ENCODE results near the gene STK24.

Gene STK24

DNA sequence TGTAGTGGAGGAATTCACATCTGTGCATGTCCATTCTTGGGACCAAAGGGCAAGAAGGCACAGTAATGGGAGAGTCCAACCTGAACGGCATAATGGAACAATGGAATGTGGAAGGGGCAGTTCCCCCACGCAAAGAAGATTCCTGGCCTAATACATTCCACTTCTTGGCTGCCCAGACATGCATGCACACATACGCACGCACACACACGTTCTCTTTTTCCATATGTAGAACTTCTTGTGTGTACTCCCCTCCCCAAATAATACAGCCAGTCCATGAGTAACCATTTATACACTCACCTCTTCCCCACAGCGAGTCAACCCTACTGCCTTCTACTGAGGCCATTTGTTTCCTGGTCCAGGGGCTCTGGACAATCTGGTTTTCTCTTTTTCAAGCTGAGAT is 6.0 kb upstream of the STK24 start:
- Histone ChIP-seq H3K4me3 (ENCODE audit: extremely low read depth, insufficient read depth, low read length, poor library complexity, severe bottlenecking) (no peak overlapping the region), H3K27ac (ENCODE audit: low read depth, low read length, severe bottlenecking) (no peak overlapping the region), H3K4me1 (ENCODE audit: control insufficient read depth, insufficient read depth, low read length, poor library complexity, severe bottlenecking) (peaks cover 4% of the 10 kb centered on the region), H3K9me3 (ENCODE audit: control insufficient read depth, low read length) (no peaks in the 10 kb centered on the region), H3K36me3 (ENCODE audit: control insufficient read depth, insufficient read depth, low read length) (no peaks in the 10 kb centered on the region)
- 96 to 97% methylated on average over 4 to 6 of the region's 6 CpGs for WGBS, 2 experiments (ENCODE audit: insufficient coverage in 2 of 2)

DNA sequence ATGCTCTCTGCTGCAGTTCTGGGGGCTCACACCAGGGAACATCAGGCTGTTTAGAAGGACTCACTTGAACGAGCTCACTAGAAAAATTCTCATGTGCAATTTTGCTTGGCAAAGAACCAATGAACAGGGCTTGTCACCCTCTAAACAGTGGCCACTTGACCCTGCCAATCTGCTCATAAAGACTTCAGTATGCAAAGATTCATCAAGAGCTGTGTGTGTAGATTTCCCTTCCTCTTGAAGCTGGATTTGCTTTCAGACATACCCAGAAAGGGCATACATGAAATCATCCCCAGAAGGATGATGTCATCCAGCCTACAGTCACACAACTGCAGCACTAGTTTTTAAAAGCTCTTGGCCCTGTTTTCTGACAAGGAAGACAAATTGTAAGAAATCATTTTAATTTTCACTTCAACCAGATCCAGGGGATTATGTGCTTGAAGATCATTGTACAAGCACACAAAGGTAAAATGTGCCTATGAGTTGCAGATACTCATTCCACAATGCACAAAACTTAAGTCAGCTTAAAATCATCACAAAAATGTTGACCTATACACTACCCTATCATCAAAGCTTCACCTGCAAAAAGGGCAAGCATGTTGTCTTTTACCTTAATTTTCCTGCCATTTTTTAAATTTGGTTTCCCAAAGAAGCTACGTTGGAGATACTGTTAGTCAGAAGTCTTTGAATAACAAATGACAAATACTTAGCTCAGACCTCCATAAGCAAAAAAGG is 5.2 kb upstream of the STK24 start:
- no peaks in the 10 kb centered on the region for H3K36me3 ChIP-seq (ENCODE audit: control insufficient read depth, insufficient read depth, low read length)
- H3K4me1 ChIP-seq (ENCODE audit: control insufficient read depth, insufficient read depth, low read length, poor library complexity, severe bottlenecking) = peaks cover 4% of the 10 kb centered on the region
- H3K4me3 ChIP-seq (ENCODE audit: extremely low read depth, insufficient read depth, low read length, poor library complexity, severe bottlenecking) = no peak overlapping the region
- 45 to 78% methylated on average over 1 to 2 of the region's 2 CpGs for WGBS, 2 experiments (ENCODE audit: insufficient coverage in 2 of 2)
- H3K9me3 ChIP-seq (ENCODE audit: control insufficient read depth, low read length) = no peaks in the 10 kb centered on the region
- H3K27ac ChIP-seq (ENCODE audit: low read depth, low read length, severe bottlenecking) = peak overlapping the region; percentile 19

- Histone ChIP-seq H3K4me3 (ENCODE audit: extremely low read depth, insufficient read depth, low read length, poor library complexity, severe bottlenecking) (no peak overlapping the region), H3K9me3 (ENCODE audit: control insufficient read depth, low read length) (no peaks in the 10 kb centered on the region), H3K27ac (ENCODE audit: low read depth, low read length, severe bottlenecking) (no peak overlapping the region), H3K36me3 (ENCODE audit: control insufficient read depth, insufficient read depth, low read length) (no peaks in the 10 kb centered on the region), H3K4me1 (ENCODE audit: control insufficient read depth, insufficient read depth, low read length, poor library complexity, severe bottlenecking) (peaks cover 4% of the 10 kb centered on the region)
- 100% methylated on average over 1 to 2 of the region's 2 CpGs for WGBS, 2 experiments (ENCODE audit: insufficient coverage in 2 of 2)
Observed at GRCh38 chr13:98581381-98581780, 4.5 kb upstream of the STK24 start.

GRCh38 chr13:98580420-98580819 is 3.5 kb upstream of the STK24 start:
- no peaks in the 10 kb centered on the region for H3K36me3 ChIP-seq (ENCODE audit: control insufficient read depth, insufficient read depth, low read length)
- H3K4me1 ChIP-seq (ENCODE audit: control insufficient read depth, insufficient read depth, low read length, poor library complexity, severe bottlenecking) = peaks cover 4% of the 10 kb centered on the region
- H3K9me3 ChIP-seq (ENCODE audit: control insufficient read depth, low read length) = no peaks in the 10 kb centered on the region
- H3K4me3 ChIP-seq (ENCODE audit: extremely low read depth, insufficient read depth, low read length, poor library complexity, severe bottlenecking) = no peak overlapping the region
- no peak overlapping the region for H3K27ac ChIP-seq (ENCODE audit: low read depth, low read length, severe bottlenecking)
- 94 to 100% methylated on average over 2 of the region's 2 CpGs for WGBS, 2 experiments (ENCODE audit: insufficient coverage in 2 of 2)

- Histone ChIP-seq H3K4me1 (ENCODE audit: control insufficient read depth, insufficient read depth, low read length, poor library complexity, severe bottlenecking) (peaks cover 8% of the 10 kb centered on the region), H3K4me3 (ENCODE audit: extremely low read depth, insufficient read depth, low read length, poor library complexity, severe bottlenecking) (peak overlapping the region; percentile 45), H3K36me3 (ENCODE audit: control insufficient read depth, insufficient read depth, low read length) (peaks cover 3% of the 10 kb centered on the region), H3K9me3 (ENCODE audit: control insufficient read depth, low read length) (no peaks in the 10 kb centered on the region), H3K27ac (ENCODE audit: low read depth, low read length, severe bottlenecking) (peak overlapping the region; percentile 92)
- WGBS, 2 experiments (ENCODE audit: insufficient coverage in 2 of 2) = 41 to 42% methylated on average over 7 of the region's 13 CpGs
Observed at GRCh38 chr13:98577836-98578285, 954 bp upstream of the STK24 start.

GRCh38 chr13:98576200-98576945 is 534 bp downstream of the STK24 start:
- 0% methylated on average over 73 to 80 of the region's 98 CpGs for WGBS, 2 experiments (ENCODE audit: insufficient coverage in 2 of 2)
- H3K9me3 ChIP-seq (ENCODE audit: control insufficient read depth, low read length) = no peaks in the 10 kb centered on the region
- H3K36me3 ChIP-seq (ENCODE audit: control insufficient read depth, insufficient read depth, low read length) = peaks cover 3% of the 10 kb centered on the region
- H3K4me3 ChIP-seq (ENCODE audit: extremely low read depth, insufficient read depth, low read length, poor library complexity, severe bottlenecking) = peak overlapping the region; percentile 85
- H3K4me1 ChIP-seq (ENCODE audit: control insufficient read depth, insufficient read depth, low read length, poor library complexity, severe bottlenecking) = peaks cover 12% of the 10 kb centered on the region
- peak overlapping the region; percentile 64 for H3K27ac ChIP-seq (ENCODE audit: low read depth, low read length, severe bottlenecking)

DNA sequence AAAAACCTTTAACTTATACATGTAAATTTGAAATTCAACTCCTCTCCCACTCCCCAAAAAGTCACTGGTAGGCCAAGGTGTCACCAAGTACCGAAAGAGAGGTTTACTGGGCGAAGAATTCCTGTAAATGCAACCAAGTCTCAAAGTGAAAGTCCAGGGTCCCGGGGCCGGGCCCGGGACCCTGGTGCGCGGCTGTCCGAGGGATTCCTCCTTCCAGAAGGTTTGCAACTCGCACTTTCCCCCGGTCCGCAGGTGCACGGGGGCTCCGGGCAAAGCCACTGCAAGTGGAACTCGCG is 1.1 kb downstream of the STK24 start:
- Histone ChIP-seq H3K4me1 (ENCODE audit: control insufficient read depth, insufficient read depth, low read length, poor library complexity, severe bottlenecking) (peaks cover 14% of the 10 kb centered on the region), H3K36me3 (ENCODE audit: control insufficient read depth, insufficient read depth, low read length) (peaks cover 3% of the 10 kb centered on the region), H3K4me3 (ENCODE audit: extremely low read depth, insufficient read depth, low read length, poor library complexity, severe bottlenecking) (peak overlapping the region; percentile 85), H3K9me3 (ENCODE audit: control insufficient read depth, low read length) (no peaks in the 10 kb centered on the region), H3K27ac (ENCODE audit: low read depth, low read length, severe bottlenecking) (no peak overlapping the region)
- WGBS, 2 experiments (ENCODE audit: insufficient coverage in 2 of 2) = 0% methylated on average over 14 to 15 of the region's 15 CpGs

DNA sequence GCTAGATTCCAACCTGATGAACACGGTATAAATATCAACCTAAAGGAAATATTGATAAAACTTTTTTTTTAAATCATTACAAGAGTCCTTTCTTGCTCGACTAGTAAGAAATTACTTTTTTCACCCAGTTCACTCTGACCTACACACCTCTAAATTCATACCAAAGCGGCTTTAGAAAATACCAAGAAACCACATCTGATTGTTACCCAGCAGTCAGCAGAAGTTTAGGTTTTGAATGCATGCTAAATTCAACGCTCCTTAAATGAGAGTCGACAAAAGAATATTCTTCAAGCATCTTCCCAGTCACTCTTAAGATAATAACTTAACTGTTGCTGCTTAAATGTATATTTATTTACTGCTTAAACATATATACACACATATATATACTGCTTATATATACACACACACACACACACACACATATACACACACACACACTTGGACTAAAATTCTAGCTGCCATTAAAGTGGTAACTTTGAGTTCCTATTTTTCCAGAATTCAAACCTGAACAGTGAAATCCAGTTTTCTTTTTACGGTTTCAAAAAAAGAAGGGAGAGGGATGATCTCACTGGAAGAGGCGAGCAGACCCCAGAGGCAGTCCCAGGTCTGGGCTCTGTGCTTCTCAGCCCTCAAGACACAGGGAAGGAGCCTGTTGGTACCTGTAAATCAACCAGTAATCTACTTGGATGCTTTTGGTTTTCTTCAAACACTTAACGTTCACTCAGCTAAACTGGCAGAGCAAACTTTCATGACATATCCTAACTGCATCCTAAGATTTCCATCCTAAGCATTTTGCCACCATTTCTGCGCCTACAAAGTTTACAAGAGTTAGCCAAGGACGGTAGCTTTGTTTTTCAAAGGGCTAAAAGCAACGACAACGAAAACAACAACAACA is 1.7 kb downstream of the STK24 start:
- Histone ChIP-seq H3K27ac (ENCODE audit: low read depth, low read length, severe bottlenecking) (no peak overlapping the region), H3K4me1 (ENCODE audit: control insufficient read depth, insufficient read depth, low read length, poor library complexity, severe bottlenecking) (peaks cover 16% of the 10 kb centered on the region), H3K36me3 (ENCODE audit: control insufficient read depth, insufficient read depth, low read length) (peaks cover 3% of the 10 kb centered on the region), H3K4me3 (ENCODE audit: extremely low read depth, insufficient read depth, low read length, poor library complexity, severe bottlenecking) (peak overlapping the region; percentile 85), H3K9me3 (ENCODE audit: control insufficient read depth, low read length) (no peaks in the 10 kb centered on the region)
- WGBS, 2 experiments (ENCODE audit: insufficient coverage in 2 of 2) = 27 to 32% methylated on average over 7 to 12 of the region's 12 CpGs

DNA sequence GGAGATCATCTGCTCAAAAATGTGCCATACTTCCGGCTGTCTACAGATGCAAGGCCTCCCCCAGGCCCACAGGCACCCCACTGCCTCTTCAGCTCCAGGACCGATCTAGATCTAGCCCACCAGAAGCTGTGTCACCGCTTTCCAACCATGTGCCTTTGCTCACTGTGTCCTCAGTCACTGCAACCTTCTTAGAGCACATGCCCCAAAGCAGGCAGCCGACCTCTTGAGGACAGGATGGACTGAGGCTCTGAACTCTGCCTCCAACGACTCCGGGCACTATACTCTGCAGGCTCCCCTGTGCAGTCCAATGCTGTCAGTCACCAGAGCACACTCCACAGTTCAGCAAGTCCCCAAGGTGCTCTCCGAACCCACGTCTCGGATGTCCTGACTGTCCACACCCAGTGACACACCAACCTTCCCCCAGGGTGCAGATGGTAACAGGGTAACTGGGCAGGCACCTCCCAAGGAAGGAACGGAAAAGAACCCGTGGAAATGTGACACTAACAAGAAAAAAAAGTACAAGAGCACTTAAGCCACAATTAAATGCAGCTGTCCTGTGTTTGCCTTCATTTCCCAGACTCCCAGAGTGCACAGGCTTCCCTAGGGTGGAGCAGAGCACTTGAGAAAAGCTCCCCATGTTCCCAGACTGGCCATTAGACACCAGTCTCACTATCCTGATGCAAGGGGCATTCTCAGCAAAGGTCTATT is 4.8 kb downstream of the STK24 start:
- no peak overlapping the region for H3K27ac ChIP-seq (ENCODE audit: low read depth, low read length, severe bottlenecking)

GRCh38 chr13:98570929-98571372 is 6.0 kb downstream of the STK24 start:
- WGBS, 2 experiments (ENCODE audit: insufficient coverage in 2 of 2) = 95% methylated on average over 10 of the region's 10 CpGs
- no peaks in the 10 kb centered on the region for H3K9me3 ChIP-seq (ENCODE audit: control insufficient read depth, low read length)
- peaks cover 22% of the 10 kb centered on the region for H3K4me1 ChIP-seq (ENCODE audit: control insufficient read depth, insufficient read depth, low read length, poor library complexity, severe bottlenecking)
- H3K4me3 ChIP-seq (ENCODE audit: extremely low read depth, insufficient read depth, low read length, poor library complexity, severe bottlenecking) = no peak overlapping the region
- H3K27ac ChIP-seq (ENCODE audit: low read depth, low read length, severe bottlenecking) = no peak overlapping the region
- peaks cover 18% of the 10 kb centered on the region for H3K36me3 ChIP-seq (ENCODE audit: control insufficient read depth, insufficient read depth, low read length)

More for the DNA sequence above, 4.8 kb downstream of the STK24 start:
- WGBS, 2 experiments (ENCODE audit: insufficient coverage in 2 of 2) = 79 to 91% methylated on average over 8 to 11 of the region's 11 CpGs
- peaks cover 16% of the 10 kb centered on the region for H3K4me1 ChIP-seq (ENCODE audit: control insufficient read depth, insufficient read depth, low read length, poor library complexity, severe bottlenecking)
- H3K9me3 ChIP-seq (ENCODE audit: control insufficient read depth, low read length) = no peaks in the 10 kb centered on the region
- no peak overlapping the region for H3K4me3 ChIP-seq (ENCODE audit: extremely low read depth, insufficient read depth, low read length, poor library complexity, severe bottlenecking)
- peaks cover 18% of the 10 kb centered on the region for H3K36me3 ChIP-seq (ENCODE audit: control insufficient read depth, insufficient read depth, low read length)
